GM19452 (cell line): Measurements from ENCODE around the gene ARID1B.

Experiments used
- ATAC-seq: cut with Tn5 transposase; IDR thresholded peaks from one replicate; pipeline ENCODE4 v1.9.1; 2021; ENCODE audit not compliant: unreplicated experiment

ARID1B gene

GRCh38 chr6:156790711-156791319, 13.6 kb downstream of the ARID1B start:
- no peak for ATAC-seq

- peak; percentile 56 for ATAC-seq
Observed at GRCh38 chr6:156791320-156791850, 14.2 kb downstream of the ARID1B start.

- no peak for ATAC-seq
Observed at GRCh38 chr6:156793200-156793599, 16.0 kb downstream of the ARID1B start.

- peak; percentile 58 for ATAC-seq
Observed at GRCh38 chr6:156794546-156795354, 17.6 kb downstream of the ARID1B start.

- ATAC-seq = no peak
Observed at GRCh38 chr6:156795825-156796224, 18.6 kb downstream of the ARID1B start.

- ATAC-seq = no peak
Observed at GRCh38 chr6:156796627-156797026, 19.4 kb downstream of the ARID1B start.

GRCh38 chr6:156797901-156798735, 20.9 kb downstream of the ARID1B start:
- no peak for ATAC-seq

GRCh38 chr6:156801712-156802111, 24.5 kb downstream of the ARID1B start:
- no peak for ATAC-seq

GRCh38 chr6:156803353-156803752, 26.2 kb downstream of the ARID1B start:
- ATAC-seq = no peak

GRCh38 chr6:156804402-156804801, 27.2 kb downstream of the ARID1B start:
- ATAC-seq = no peak

GRCh38 chr6:156806155-156806554, 29.0 kb downstream of the ARID1B start:
- ATAC-seq = no peak

GRCh38 chr6:156807028-156807427, 29.9 kb downstream of the ARID1B start:
- no peak for ATAC-seq

- ATAC-seq = no peak
Observed at GRCh38 chr6:156807795-156808194, 30.6 kb downstream of the ARID1B start.

- ATAC-seq = no peak
Observed at GRCh38 chr6:156808287-156808686, 31.1 kb downstream of the ARID1B start.

GRCh38 chr6:156809034-156809433, 31.9 kb downstream of the ARID1B start:
- ATAC-seq = peak; percentile 91

- no peak for ATAC-seq
Observed at GRCh38 chr6:156809446-156810178, 32.4 kb downstream of the ARID1B start.

- no peak for ATAC-seq
Observed at GRCh38 chr6:156814036-156814581, 36.9 kb downstream of the ARID1B start.

- ATAC-seq = no peak
Observed at GRCh38 chr6:156816505-156816904, 39.3 kb downstream of the ARID1B start.

- no peak for ATAC-seq
Observed at GRCh38 chr6:156820089-156820798, 43.1 kb downstream of the ARID1B start.

- peak; percentile 66 for ATAC-seq
Observed at GRCh38 chr6:156821707-156822106, 44.5 kb downstream of the ARID1B start.
